Neural progenitor cell (in vitro differentiated cells): ENCODE data around the gene SPC24.

Source experiments
- CTCF ChIP-seq: fragments of 200-600 bp; sonication (generic); IDR thresholded peaks from 2 replicates; pipeline ENCODE4 v1.5.1; 2017; ENCODE audit warnings: antibody characterized with exemption, mild to moderate bottlenecking
- EZH2 ChIP-seq: fragments of 200-600 bp; sonication (generic); IDR thresholded peaks from 2 replicates; pipeline ENCODE4 v1.6.1; 2017; ENCODE audit warnings: antibody characterized with exemption, mild to moderate bottlenecking, moderate library complexity
- EZH2phosphoT487 ChIP-seq: fragments of 200-600 bp; sonication (generic); IDR thresholded peaks from 2 replicates; pipeline ENCODE4 v1.6.1; 2017; ENCODE audit warnings: antibody characterized with exemption

DNA sequence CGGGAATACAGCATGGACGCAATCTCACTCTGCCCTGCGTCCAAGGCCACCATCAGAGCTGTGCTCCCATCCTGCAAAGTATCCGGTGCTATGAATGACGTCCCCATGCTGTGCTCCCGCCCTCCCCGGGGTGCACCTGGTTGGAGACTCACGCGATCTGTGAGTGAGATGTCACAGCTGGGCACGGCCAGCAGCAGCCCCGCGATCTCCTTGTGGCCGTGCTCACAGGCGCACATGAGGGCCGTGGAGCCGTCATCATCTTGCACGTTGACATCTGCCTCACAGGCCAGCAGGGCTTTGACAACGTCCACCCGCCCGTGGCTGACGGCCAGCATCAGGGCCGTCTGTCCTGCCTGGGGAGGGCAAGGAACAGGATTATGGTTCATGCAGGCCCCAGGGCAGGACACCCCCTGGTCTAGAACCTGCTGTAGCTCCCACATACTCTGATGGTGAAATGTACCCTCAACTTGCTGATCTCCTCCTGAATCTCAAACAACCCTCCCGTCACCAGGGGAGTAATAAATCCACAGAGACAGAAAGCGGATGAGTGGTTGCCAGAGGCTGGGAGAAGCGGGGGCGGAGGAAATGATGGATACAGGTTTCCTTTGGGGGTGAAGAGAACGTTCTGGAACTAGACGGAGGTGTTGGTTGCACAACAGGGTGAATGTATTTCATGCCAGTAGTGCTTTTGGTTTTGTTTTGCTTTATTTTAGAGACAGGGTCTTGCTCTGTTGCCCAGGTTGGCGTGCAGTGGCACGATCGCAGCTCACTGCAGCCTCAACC lies 14.5 kb upstream of the SPC24 start:
- no peak for TF ChIP-seq CTCF
- TF ChIP-seq EZH2phosphoT487, result no peak
- TF ChIP-seq EZH2, result no peak
